Measurements from ENCODE around the gene UVSSA.

The UVSSA gene

DNA sequence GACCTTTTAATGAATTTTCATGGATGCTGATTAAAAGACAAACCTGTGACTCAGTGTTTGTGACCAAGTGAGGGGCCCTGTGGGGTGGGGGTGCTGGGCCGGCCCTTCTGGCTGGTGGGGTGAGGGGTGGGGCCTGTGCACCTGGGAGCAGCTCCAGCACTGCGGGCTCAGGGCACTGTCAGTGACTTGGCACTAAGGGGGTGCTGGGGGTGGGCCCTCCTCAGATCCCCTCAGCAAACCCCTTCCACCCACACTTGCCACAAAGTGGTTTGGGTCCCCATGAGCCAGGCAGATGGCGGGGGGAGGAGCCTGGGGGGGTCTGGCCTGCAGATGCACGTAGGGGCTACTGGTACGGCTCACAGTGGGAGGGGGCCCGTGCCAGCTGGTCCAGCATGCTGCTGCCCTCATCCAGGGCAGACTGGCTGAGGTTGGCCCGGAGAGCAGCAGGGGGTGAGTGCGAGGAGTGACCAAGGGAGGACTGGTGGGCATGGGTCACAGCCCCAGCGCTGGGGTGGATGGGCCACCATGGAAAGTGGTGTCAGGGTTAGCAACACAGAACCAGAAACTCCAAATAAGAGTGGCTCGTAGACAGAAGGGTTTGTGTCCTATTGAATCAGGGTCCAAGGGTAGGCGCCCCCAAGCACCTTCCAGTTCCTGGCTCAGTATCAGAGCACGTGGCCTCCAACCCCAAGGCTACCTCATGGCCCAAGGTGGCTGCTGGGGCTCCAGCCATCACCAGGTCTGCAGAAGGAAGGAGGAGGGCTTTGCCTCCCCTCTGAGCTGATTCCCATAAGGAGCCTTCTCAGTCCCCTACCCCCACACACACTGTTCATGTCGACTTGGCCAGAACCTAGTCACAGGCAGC lies 49.2 kb downstream of the UVSSA start:
- DNase-seq (ENCODE audit: low read depth in 2 of 2): no peak

DNA sequence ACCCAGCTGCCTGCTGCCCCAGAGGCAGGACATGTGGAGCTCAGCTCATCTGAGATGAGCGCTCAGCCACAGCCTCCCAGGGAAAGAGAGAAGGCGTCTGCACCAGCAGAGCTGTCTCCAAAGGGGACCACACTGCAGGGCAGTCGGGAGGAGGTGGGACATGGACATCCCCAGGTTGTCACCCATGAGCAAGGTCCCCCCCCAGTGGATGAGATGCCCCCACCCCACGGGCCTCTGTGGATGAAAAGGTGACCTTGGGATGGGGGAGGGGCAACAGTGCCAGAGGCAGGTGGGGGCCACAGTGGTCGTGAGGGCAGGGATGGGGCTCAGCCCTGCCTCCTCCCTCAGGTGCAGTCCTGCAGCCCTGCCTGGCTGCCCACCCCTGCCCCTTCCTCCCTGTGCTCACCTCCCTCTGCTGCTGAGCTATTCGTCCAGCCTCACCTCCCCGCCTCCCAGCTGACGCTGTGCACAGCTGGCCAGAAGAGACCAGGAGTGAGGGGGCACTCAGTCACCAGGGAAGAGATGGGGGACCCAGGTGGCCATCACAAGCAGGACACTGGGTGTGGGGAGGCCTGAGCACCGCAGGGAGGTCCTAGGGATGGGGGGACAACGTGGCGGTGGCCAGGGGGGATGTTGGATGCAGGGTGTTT lies 49.9 kb downstream of the UVSSA start:
- no peak for DNase-seq (ENCODE audit: low read depth in 2 of 2)

DNA sequence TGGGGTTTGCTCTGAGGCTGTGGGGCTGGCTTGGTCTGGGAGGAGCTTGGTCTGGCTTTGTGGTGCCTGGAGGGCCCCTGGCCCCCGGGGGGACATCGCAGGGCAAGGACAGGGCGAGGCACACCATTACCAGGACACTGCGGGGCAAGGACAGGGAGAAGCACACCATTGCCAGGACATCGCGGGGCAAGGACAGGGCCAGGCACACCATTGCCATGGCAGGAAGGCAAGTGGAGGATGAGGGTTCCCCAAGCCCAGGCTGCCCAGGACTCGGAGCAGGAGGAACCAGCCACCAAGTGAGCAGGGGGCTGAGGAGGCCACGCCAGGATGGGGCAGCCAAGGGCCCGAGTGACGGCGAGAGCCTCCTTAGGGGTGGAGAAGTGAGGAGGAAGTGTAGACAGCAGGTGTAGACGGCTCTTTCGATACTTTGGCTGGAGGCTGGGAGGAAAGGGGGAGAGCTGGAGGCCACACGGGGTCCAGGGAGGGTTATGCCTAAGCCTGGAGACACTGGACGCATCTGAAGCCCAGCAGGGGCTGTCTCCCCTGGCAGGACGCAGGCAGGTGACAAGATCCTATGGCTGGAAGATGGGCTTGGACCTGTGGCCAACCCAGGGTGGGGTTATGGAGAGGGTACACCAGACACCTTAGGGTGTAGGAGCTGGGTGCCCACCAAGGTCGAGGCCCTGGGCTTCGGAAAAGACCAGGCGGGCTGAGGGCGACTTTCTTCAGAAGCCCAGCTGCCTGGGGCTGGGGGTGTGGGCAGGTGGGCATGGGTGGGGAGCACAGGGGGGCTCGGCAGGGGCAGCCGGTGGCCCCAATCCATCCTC lies 51.9 kb downstream of the UVSSA start:
- no peak for DNase-seq (ENCODE audit: low read depth in 2 of 2)

DNA sequence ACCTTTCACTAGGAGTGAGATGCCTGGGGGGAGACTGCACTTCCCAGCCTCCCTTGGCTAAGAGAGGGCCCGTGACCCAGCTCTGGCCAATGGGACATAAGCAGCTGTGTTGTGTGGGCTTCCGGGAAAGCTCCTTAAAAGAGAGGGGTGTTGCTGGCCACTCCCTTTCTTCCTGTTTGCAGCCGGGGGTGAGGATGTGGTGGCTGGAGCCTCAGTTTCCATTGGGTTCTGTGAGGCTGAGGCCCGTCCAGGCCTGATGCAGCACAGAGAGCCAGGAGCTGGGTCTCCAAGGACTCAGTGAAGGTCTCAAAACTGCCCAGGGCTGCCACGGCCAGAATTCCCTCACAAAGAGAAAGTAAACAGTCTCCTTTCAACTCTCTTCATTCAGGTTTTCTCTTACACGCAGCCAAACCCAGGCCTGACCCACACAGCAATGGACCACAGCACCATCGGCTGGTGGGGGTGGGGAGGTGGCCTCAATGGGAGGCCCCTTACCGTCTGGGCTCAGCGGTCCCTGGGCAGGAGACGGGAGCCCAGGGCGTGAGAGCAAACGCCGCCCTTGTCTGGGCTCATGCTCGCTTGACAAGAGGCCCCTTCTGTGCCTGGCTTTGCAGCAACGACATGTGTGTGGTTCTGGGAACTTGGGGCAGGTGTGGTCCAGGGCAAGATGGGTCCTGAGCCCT lies 52.6 kb downstream of the UVSSA start:
- no peak for DNase-seq (ENCODE audit: low read depth in 2 of 2)

DNA sequence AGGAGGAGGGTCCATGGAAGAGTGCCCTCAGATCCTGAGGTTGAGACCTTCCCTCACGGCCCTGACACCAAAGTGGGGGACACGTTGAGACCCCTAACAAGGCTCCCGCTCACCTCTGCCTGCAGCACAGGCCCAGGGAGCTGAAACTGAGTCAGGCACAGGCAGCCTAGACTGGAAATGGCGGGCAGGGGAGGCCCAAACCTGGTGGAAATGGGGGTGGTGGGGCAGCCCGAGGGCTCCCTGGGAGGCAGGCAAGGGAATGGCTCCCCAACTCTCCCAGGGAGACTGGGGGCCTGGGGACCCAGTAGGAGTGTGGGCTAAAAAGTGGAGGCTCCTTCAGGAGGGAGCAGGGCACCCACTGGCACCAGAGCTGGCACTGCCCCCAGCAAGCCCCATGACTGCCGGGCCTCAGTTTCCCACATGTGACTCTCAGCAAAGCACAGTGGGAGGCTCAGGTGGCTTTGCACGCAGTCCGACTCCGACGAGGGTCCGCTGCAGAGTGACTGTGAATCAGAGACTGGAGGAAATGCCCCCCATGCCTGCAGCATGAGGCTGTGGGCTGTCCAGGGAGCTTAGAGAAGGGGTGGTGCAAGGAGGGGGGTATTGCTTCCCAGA lies 53.3 kb downstream of the UVSSA start:
- DNase-seq (ENCODE audit: low read depth in 2 of 2): no peak

DNA sequence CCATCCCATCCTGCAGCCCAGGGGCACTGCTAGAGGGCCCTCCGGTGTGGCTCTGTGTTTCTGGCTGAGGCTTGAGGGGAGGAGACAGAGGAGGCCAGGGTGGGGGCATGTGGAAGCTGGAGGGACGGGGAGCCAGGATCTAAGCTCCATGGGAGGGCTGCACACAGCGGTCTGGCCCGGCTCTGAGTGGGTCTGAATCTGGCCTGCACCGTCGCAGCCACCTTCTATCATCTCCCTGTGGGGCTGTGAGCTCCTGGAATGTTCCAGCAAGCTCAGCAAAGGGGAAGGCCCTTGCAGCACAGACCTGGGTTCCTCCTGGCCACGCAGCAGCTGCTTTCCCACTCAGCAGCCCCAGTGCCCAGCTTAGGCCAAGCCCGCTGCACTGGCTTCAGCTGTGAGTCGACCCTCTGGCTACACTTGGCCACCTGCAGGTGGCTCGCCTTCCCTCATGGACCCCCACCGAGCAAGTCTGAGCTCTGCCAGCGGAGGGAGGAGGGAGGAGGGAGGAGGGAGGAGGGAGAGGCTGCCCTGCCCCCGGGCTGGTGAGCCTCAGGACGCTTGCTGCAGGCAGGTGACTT lies 53.9 kb downstream of the UVSSA start:
- no peak for DNase-seq (ENCODE audit: low read depth in 2 of 2)

DNA sequence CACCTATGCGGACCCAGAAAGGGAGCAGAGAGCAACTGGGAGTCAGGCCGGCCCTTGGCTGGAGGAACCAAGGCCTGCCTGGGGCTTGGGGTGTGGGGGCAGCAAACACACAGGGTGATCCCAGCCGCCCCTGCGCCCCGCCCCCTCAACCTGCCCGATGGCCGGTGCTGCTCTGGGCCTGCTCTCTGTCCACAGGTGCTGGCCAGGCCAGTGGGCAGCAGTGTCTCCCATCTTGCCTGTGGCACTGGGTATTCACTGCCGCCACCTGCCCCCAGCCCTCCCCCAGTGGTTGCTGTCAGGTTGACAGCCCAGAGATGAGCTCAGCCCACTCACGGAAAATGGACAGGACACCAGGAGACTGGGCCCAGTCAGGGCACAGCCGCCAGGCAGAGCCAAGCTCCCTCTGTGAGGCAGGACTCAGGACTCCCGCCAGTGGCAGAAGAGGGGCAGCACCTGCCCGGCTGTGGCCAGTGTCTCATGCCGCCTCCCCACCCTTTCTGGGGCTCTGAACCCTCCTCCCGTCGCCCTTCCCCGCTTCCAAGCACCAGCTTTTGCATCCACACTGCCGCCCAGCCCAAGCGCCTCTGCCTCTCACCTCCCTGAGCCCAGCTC lies 54.5 kb downstream of the UVSSA start:
- no peak for DNase-seq (ENCODE audit: low read depth in 2 of 2)

DNA sequence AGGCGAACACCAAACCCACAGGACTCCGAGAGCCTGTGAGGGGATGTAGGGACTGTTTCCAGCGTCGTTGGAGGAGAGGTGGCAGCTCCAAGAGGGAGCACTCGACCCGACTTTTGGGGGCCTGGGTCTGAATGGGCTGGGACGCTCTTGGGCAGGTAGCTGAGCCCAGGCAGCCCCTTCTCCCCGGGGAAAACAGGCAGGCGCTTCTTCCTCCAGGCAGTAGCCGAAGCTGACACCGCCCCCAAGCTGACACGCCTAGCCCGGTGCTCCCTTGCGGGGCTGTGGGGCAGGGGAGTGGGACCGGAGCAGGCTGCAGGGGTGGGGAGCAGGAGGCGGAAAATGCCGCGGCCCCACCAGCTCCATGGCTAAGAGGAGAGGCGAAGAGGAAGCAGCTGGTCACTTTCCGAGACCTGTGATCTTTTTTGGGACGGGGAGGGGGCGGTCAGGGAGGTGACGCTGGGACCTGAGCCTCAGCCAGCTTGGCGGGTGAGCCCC lies 55.1 kb downstream of the UVSSA start:
- no peak for DNase-seq (ENCODE audit: low read depth in 2 of 2)

DNA sequence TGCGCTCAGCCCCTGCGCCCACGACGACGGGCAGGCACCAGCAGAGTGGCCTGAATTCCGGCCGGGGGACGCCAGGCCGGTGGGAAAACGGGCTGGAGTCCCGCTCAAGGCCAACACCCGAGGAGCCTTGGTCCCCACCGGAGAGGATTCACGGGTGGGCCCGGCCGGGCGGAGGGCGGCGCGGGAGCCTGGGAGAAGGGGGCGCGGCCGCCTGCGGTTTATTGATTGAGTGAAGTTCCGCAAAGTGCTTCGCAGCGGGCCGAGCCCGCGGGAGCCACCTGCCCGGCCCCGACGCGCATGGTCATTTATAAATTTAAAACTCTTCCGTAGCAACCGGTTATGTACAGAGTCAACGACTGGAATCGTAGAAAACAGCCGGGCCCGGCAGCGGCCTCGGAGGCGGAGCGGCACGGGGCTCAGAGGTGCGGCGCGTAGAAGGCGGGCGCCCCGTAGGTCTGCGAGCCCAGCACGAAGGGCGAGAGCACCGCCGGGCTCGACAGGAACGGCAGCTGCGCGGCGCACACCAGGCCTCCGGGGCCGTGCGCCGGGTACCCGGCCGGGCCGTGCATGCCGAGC lies 55.6 kb downstream of the UVSSA start:
- DNase-seq (ENCODE audit: low read depth in 2 of 2): no peak

DNA sequence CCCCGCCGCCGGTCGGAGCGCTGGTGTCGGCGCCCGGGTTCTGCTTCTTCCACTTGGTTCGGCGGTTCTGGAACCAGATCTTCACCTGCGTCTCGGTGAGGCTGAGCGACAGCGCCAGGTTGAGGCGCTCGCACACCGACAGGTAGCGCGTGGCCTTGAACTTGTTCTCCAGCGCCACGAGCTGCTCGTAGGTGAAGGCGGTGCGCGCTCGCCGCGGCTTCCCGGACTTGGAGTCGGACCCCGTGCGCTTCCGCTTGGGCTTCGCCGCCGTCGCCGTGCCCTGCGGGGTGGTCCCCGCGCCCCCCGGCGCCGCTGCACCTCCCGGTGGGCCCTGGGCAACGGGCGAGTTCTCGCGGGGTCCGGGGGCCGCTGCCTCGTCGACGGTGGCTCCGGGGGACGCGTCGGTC lies 56.2 kb downstream of the UVSSA start:
- no peak for DNase-seq (ENCODE audit: low read depth in 2 of 2)

DNA sequence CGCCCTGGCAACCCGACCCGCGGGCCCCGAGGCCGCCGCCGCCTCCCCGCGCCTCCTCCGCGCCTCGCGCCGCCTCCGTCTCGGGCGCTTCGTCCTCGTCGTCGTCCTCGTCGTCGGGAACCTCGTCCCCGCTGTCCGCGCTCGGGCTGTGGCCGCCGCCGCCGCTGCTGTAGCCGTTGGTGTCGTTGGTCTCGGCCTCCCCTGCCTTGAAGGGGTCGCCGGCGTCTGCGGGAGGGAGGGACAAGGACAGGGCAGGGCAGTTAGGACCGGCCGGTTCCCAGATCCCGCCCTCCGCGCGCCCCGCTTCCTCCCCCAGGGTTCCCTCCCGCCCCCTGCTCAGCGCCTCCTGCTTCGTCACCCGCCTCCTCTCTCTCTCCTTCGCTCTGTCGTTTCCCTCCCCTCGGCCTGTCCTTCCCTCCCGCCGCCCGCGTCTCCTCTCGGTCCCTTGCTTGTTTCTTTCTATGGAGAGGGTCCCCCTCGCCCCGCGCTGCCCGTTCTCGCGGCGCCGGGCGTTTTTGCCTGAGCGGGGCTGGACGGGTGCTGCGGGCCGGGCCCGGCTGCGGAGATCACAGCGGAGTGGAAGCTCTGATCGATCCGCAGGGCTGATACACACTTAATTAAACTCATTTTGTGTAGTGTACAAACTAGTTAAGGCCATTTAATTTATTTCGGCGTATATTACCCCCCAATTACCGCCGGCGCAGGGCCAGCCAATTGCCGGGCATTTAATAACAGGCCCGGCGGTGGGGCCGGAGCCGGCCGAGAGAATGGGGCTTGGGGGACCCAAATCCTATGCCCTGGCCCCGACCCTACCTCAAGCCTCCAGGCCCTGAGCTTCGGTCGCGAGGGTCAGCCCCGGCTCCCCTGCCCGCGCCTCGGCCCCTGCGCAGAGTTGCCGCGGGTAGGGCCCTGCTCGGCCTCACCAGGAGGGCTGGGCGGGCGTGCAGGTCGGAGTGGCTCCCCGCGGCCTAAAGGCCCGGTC lies 56.9 kb downstream of the UVSSA start:
- no peak for DNase-seq (ENCODE audit: low read depth in 2 of 2)

DNA sequence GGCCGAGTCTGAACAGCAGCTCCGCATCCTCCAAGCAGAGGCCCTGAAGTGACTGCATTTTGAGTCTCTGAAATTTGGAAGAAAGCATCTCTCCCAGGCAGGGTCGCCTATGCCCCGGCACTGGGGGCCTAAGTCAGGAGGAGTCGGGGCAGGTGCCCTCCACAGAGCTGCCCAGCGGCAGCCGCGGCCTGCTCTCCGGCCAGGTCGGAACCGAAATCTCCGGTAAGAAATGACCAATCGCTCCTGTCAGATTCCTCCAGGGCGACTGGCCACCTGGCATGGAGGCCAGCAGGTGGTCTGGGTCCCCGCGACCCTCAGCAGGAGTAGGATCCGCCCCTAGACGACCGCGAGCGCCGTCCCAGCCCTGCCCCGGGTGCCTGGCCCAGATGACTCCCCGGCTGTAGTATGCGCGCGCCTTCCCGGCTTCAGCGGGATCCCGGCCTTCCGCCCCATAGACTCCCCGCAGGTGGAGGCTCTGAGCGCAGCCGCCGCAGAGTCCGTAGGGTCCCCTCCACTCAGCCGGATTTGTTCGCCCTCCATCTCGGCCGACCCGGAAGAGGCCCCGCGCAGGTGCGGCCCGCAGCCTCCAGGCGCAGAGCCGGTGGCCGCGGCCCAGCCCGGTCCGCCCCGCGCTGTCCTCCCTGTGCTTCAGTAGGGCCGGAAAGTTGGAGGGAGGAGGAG lies 57.7 kb downstream of the UVSSA start:
- no peak for DNase-seq (ENCODE audit: low read depth in 2 of 2)

DNA sequence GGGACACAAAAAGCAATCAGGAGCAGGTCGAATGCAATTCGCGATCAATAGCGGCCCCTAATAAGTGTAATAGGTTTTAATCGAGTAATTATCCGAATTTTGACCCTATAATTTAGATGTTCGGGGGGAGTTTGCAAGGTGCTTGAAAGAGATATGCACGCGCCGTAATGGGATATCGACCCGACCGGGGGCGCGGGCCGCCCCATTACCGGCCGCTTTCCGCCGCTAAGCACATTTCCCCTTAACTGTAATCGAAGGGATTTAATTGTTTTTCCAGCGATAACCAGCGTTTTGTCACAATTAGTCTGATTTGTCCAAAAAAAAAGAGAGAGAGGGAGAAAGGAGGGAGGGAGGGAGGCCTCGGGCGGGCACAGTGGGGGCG lies 58.2 kb downstream of the UVSSA start:
- no peak for DNase-seq (ENCODE audit: low read depth in 2 of 2)

DNA sequence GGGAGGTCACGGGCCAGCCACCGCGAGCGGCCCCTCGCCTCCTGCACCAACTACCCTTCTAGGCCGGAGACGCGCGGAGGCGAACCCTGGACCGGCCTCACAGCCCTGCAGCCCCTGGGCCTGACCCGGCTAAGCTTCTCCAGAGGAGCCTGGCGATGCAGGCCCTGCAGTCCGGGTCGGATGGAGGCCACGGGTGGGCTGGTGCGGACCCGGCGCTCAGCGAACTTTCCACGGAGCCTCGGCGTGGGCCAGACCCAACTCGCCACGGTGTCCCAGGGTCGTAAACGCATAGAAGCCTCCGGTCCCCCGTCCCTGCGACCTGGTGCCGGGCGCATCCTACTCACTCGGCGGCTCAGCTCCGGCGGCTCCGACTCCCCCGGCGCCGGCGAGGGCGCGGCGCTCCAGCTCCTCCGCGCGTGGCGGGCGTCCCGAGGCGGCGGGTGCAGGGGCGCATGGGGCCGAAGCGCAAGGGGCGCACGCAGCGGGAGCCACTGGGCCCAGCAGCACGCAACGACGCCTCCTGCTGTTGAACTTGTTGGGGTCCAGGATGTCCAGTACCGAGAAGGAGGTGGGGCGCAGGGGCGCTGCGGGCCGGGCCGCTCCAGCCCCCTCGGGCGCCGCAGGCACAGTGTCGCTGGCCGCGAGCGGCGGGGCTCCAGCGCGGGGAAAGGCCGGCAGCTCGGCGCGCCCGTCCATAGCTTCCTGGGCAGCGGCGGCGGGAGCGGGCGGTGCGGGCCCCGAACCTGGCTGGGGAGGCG lies 58.8 kb downstream of the UVSSA start:
- no peak for DNase-seq (ENCODE audit: low read depth in 2 of 2)

DNA sequence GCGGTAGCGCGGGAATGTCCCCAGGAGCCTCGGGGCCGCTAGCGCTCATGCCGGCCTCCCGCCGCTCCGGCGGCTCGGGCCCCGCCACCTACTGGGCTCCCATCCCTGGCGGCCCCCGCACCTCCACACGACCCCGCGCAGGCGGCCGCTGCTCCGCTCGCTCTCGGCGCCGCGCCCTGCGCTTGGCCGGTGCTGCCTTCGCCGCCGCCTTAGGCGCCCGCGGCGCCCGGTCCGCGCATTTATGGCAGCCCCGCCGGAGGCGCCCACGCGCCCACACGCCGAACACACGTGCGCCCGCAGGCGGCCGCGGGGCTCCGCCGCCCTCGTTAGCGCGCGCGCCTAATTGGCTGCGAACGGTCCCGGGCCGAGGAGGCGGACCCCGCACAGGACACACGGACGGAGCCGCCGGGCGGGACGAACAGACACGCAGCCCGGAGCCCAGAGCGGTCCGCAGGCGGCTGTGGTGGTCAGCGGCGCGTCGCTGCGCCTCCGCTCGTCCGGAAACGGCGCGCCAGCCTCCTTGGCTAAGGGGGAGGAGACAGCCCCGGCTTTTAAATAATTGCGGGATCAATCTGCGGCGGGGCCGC lies 59.5 kb downstream of the UVSSA start, which contains the start of gene NKX1-1:
Gene NKX1-1, minus strand, starts transcription at position 49 of the 587 bp plus-strand sequence. Its CDS starts 0 bp downstream, at position 49.
- no peak for DNase-seq (ENCODE audit: low read depth in 2 of 2)

DNA sequence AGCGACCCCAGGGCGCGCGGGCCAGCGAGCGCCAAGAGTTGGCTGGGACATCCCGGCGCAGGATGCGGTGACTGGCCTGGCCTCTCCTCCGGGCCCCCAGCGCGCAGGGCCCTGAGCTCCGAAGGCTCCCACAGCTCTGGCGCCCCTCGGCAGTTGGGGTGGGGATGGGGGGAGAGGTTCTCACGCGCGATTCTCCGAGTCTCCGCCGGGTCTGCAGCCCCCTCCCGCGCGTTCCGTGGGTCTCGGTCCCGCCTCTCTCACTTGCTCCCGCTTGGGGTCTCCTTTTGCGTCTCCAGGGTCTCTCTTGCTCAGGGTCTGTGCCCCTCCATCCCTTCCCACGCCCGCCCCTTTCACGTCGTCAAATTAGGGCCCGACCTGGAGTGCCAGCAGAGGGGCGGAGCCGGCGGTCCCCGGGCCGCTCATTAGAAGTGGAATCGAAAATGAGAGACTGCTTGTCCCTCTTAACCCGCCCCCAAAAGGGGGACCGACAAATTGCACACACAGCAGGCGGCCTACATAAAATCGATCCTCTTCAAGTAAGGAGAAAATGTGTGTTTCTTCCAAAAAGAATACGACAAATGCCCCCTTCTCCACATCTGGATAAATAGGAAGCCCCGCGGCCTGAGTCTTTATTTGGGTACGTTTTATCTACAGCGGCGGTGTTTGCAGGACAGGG lies 60.1 kb downstream of the UVSSA start:
- no peak for DNase-seq (ENCODE audit: low read depth in 2 of 2)
